Activated naive CD8-positive, alpha-beta T cell treated with anti-CD3 and anti-CD28 coated beads for 36 hours (primary cell): ENCODE measurements around the gene CAND1. TPM values are rescaled to one million over a fixed set of nuclear protein-coding genes. Genes with fewer than 3 reads are reported as not detected.
A peak's percentile ranks its signal among the peaks of the same experiment; 100 is the strongest.
"Not testable (repeated sequence)": the region's sequence is repeated elsewhere in the genome, so short reads cannot be mapped to it uniquely, and the experiment has no call there.

Experiments used
- DNase-seq: peaks from one replicate; pipeline ENCODE4 v3.0.0; 2021
- H3K27ac Mint-ChIP-seq: one replicate; pipeline ENCODE4 v1.8.0; 2022; ENCODE audit warnings: mild to moderate bottlenecking, moderate library complexity, mixed read lengths
- H3K27me3 Mint-ChIP-seq: one replicate; pipeline ENCODE4 v1.8.0; 2022; ENCODE audit warnings: mild to moderate bottlenecking, mixed read lengths
- H3K36me3 Mint-ChIP-seq: one replicate; pipeline ENCODE4 v1.8.0; 2021; ENCODE audit warnings: mild to moderate bottlenecking, mixed read lengths
- H3K4me1 Mint-ChIP-seq: one replicate; pipeline ENCODE4 v1.8.0; 2021; ENCODE audit warnings: mixed read lengths
- H3K4me3 Mint-ChIP-seq: one replicate; pipeline ENCODE4 v1.8.0; 2022; ENCODE audit warnings: mild to moderate bottlenecking, moderate library complexity, mixed read lengths
- H3K9me3 Mint-ChIP-seq: one replicate; pipeline ENCODE4 v1.8.0; 2022; ENCODE audit warnings: mixed read lengths
- total RNA-seq, 2 experiments: library from RNA; stranded (reverse); gene quantifications; one replicate each; pipeline ENCODE4 v1.2.3, GENCODE V29; 2021

The CAND1 gene
- total RNA-seq, 2 experiments from 2014 or later: 234 to 246 TPM

DNA sequence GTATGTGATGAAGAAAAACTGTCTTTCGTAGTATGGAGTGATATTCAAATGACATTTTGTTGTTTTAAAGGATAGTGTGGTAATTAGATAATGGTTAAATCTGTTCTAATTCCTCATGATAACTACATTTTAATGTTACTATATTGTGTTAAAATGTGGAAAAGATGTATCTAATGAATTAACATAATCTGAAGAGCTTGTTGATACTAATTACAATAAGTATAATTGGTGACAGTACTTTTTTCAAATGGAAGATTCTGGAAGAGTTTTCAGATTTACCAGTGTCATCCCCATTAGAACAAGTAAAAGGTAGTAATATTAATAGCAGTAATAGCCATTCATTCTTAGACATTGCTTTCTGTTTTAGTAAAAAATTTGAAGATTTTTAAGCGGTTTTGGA is 37.6 kb downstream of the CAND1 start:
- no peaks in the 10 kb centered on the region for H3K27me3 Mint-ChIP-seq
- H3K9me3 Mint-ChIP-seq: no peaks in the 10 kb centered on the region
- H3K4me3 Mint-ChIP-seq: no peak overlapping the region
- DNase-seq: no peak
- peaks cover 60% of the 10 kb centered on the region for H3K36me3 Mint-ChIP-seq
- H3K27ac Mint-ChIP-seq: no peak overlapping the region
- peaks cover 1% of the 10 kb centered on the region for H3K4me1 Mint-ChIP-seq

- DNase-seq: no peak
- no peaks in the 10 kb centered on the region for H3K27me3 Mint-ChIP-seq
- no peaks in the 10 kb centered on the region for H3K9me3 Mint-ChIP-seq
- peaks cover 52% of the 10 kb centered on the region for H3K36me3 Mint-ChIP-seq
- H3K27ac Mint-ChIP-seq: no peak overlapping the region
- H3K4me1 Mint-ChIP-seq: peaks cover 9% of the 10 kb centered on the region
- no peak overlapping the region for H3K4me3 Mint-ChIP-seq
Observed at GRCh38 chr12:67315661-67316060, 46.5 kb downstream of the CAND1 start.

- H3K27me3 Mint-ChIP-seq: no peaks in the 10 kb centered on the region
Observed at GRCh38 chr12:67318786-67319185, 49.6 kb downstream of the CAND1 start.

DNA sequence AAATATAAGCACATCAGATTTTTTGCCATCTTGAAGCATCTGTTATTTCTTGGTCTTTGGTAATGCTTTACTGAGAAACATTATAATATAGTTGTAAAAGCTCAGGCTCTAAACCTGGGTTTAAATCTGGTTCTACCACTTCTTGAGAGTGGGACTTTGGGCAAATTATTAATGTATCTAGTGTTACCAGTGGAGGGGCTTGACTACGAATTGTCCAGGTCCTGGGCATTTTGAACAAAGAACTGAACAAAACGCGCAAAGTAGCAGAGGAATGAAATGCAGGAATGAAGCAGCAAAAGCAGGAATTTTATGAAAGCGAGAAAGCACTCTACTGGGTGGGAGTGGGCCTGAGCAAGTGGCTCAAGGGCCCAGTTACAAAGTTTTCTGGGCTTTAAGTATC is 50.8 kb downstream of the CAND1 start:
- Mint-ChIP-seq H3K36me3 (peaks cover 52% of the 10 kb centered on the region), H3K4me3 (no peak overlapping the region), H3K4me1 (peaks cover 15% of the 10 kb centered on the region), H3K27ac (no peak overlapping the region), H3K27me3 (no peaks in the 10 kb centered on the region), H3K9me3 (peaks cover 4% of the 10 kb centered on the region)
- no peak for DNase-seq

More at GRCh38 chr12:67318786-67319185, 49.6 kb downstream of the CAND1 start:
- Mint-ChIP-seq H3K9me3 (peaks cover 4% of the 10 kb centered on the region), H3K4me3 (no peak overlapping the region), H3K27ac (no peak overlapping the region), H3K4me1 (peaks cover 15% of the 10 kb centered on the region), H3K36me3 (peaks cover 60% of the 10 kb centered on the region)
- DNase-seq: no peak

DNA sequence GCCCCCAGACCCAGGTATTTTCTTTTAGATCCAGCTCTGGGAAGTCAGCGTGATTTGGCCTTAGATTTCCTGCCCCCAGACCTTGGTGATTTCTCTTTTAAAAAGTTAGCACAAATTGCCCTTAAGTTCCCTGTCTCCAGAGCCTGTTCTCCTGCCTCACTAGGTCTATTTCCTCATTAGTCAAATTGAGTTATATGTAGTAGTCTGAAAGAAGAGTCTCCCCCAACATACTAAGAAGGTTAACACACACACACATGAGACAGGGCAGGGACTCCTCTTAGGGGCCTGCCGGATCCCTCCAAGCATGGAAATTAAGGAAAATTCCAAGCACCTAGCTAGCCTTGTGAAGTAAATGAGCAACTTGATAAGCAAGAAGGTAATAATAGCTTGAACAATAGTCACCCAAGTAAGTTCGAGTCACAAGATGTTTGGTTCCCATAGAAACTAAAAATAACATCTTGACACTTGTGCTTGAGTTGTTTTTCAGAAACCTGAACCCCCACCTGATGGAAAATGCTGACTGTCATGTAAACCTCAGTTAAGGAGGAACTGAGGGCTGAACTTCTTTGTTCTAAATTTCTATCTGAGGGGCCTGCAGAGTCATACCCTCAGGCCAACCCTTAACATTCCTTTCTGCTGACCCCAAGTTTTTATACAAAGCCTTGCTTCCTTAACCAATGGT is 51.6 kb downstream of the CAND1 start:
- DNase-seq: no peak
- peaks cover 51% of the 10 kb centered on the region for H3K36me3 Mint-ChIP-seq
- H3K4me3 Mint-ChIP-seq: no peak overlapping the region
- H3K27me3 Mint-ChIP-seq: no peaks in the 10 kb centered on the region
- peaks cover 15% of the 10 kb centered on the region for H3K4me1 Mint-ChIP-seq
- peak overlapping the region; percentile 26 for H3K27ac Mint-ChIP-seq
- H3K9me3 Mint-ChIP-seq: peaks cover 4% of the 10 kb centered on the region

DNA sequence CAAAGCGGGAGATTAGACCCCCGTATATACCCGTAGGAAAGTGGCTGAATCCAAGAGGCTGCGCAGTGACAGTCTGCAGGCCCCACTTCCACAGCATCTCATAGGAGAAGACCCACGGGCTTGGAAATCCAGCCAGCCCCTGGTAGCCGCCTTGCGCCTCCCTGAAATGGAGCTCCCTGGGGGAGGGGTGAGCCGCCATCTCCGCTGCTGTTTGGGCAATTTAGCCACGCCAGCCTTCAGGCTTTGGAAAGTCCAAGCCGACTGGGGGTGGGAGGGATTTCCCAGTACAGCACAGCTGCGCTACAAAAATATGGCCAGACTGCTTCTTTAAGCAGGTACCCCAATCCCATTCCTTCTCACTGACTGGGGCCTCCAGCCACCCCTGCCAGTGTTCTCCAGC is 53.4 kb downstream of the CAND1 start:
- Mint-ChIP-seq H3K36me3 (peaks cover 42% of the 10 kb centered on the region), H3K27me3 (no peaks in the 10 kb centered on the region), H3K27ac (no peak overlapping the region), H3K4me3 (no peak overlapping the region), H3K4me1 (peaks cover 15% of the 10 kb centered on the region), H3K9me3 (peaks cover 4% of the 10 kb centered on the region)
- no peak for DNase-seq

GRCh38 chr12:67323007-67323406 is 53.8 kb downstream of the CAND1 start:
- Mint-ChIP-seq H3K4me1 (peaks cover 15% of the 10 kb centered on the region), H3K36me3 (peaks cover 38% of the 10 kb centered on the region), H3K27me3 (no peaks in the 10 kb centered on the region), H3K4me3 (no peak overlapping the region), H3K9me3 (peaks cover 4% of the 10 kb centered on the region), H3K27ac (no peak overlapping the region)
- DNase-seq: no peak

DNA sequence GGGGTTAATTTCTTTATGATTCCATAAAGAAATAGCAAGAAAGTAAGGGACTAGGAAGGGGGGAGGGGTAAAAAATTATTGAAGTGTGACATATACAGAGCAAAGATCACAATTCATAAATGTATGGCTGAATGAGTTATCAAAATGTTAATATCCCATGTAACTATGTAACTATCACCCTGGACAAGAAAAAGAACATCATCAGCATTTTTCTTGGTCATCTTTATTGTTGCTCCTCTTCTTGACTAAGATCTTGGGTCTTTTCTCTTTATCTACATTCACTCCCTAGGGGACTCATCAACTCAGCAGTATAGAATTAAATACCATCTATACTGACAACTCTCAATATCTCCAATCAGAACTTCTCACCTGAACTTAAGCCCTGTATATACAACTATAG is 57.5 kb downstream of the CAND1 start:
- Mint-ChIP-seq H3K9me3 (peaks cover 6% of the 10 kb centered on the region), H3K4me1 (peaks cover 2% of the 10 kb centered on the region), H3K27ac (no peak overlapping the region), H3K36me3 (peaks cover 15% of the 10 kb centered on the region), H3K27me3 (no peaks in the 10 kb centered on the region), H3K4me3 (no peak overlapping the region)
- DNase-seq: no peak

DNA sequence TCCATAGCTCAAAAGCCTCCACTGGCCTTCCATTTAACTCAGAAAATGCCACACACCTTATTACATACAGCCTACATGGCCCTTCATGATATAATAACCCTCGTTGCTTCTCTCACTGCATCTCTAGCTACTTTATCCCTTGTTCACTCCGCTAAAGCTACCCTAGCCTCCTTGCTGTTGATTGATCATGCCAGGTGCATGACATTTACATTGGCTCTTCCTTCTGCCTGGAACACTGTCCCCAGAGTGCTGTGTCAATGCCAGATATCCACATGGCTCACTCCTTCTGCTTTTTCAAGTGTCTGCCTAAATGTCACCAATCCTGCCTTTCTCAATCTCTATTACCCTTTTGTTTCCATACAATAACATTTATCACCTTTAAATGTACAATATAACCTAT is 58.3 kb downstream of the CAND1 start:
- no peak for DNase-seq
- Mint-ChIP-seq H3K4me1 (peaks cover 2% of the 10 kb centered on the region), H3K4me3 (no peak overlapping the region), H3K9me3 (peaks cover 2% of the 10 kb centered on the region), H3K27me3 (no peaks in the 10 kb centered on the region), H3K36me3 (peaks cover 9% of the 10 kb centered on the region), H3K27ac (no peak overlapping the region)

- no peak overlapping the region for H3K4me3 Mint-ChIP-seq
- no peak for DNase-seq
- H3K27ac Mint-ChIP-seq: no peak overlapping the region
- H3K36me3 Mint-ChIP-seq: peaks cover 12% of the 10 kb centered on the region
- H3K27me3 Mint-ChIP-seq: no peaks in the 10 kb centered on the region
- H3K9me3 Mint-ChIP-seq: peaks cover 6% of the 10 kb centered on the region
- H3K4me1 Mint-ChIP-seq: peaks cover 2% of the 10 kb centered on the region
Observed at GRCh38 chr12:67331123-67331522, 62.0 kb downstream of the CAND1 start.

- peaks cover 6% of the 10 kb centered on the region for H3K9me3 Mint-ChIP-seq
- no peak for DNase-seq
- no peak overlapping the region for H3K4me3 Mint-ChIP-seq
- no peak overlapping the region for H3K27ac Mint-ChIP-seq
- peaks cover 14% of the 10 kb centered on the region for H3K36me3 Mint-ChIP-seq
- H3K4me1 Mint-ChIP-seq: peaks cover 2% of the 10 kb centered on the region
- H3K27me3 Mint-ChIP-seq: no peaks in the 10 kb centered on the region
Observed at GRCh38 chr12:67331828-67332227, 62.7 kb downstream of the CAND1 start.

DNA sequence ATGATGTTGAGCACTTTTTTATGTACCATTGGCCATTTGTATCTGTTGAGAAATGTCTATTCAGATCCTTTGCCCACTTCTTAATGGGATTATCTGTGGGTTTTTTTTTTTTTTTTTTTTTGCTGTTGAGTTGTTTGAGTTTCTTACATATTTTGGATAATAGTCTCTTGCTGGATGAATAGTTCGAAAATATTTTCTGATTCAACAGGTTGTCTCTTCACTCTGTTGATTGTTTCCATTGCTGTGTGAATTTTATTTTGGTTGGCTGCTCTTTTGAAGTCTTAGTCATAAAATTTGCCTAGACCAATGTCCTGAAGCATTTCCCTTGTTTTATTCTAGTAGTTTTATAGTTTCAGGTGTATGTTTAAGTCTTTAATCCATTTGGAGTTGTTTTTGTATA is 64.5 kb downstream of the CAND1 start:
- peaks cover 16% of the 10 kb centered on the region for H3K9me3 Mint-ChIP-seq
- DNase-seq: no peak
- H3K4me3 Mint-ChIP-seq: no peak overlapping the region
- no peaks in the 10 kb centered on the region for H3K27me3 Mint-ChIP-seq
- no peak overlapping the region for H3K27ac Mint-ChIP-seq
- peaks cover 2% of the 10 kb centered on the region for H3K4me1 Mint-ChIP-seq
- peaks cover 24% of the 10 kb centered on the region for H3K36me3 Mint-ChIP-seq

DNA sequence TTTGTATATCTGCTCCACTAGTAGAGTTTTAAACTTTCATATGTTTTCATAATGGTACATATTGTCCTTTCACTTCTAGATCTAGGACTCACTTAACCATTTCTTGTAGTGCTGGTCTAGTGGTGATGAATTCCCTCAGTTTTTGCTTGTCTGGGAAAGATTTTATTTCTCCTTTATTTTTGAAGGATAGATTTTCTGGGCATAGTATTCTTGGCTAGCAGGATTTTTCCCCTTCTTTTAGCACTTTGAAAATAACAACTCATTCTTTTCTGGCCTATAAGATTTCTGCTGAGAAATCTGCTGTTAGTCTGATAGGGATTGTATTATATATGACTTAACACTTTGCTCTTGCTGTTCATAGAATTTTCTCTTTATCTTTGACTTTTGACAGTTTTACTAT is 69.3 kb downstream of the CAND1 start:
- peaks cover 32% of the 10 kb centered on the region for H3K9me3 Mint-ChIP-seq
- no peak for DNase-seq

DNA sequence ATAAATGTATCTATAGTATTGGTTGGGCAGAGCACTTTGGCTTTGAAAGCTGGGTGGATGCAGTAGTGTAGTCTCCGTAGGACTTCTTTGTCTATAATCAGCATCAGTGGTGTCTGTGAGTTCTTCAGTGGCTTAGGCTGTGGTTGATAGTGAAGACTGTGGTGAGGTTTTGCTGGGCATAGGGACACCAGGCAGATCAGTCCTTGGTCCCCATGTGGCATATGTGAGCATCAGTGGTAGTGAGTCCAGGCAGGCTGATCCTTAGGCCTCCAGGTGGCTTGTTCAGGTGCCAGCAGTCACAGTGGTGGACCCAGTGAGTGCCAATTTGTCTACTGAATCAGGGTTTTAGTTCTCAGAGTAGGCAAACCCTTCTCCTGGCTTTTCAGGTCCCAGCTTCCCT is 70.4 kb downstream of the CAND1 start:
- Mint-ChIP-seq H3K9me3 (peaks cover 30% of the 10 kb centered on the region), H3K4me1 (no peaks in the 10 kb centered on the region), H3K36me3 (peaks cover 39% of the 10 kb centered on the region), H3K27ac (no peak overlapping the region), H3K27me3 (no peaks in the 10 kb centered on the region), H3K4me3 (no peak overlapping the region)
- no peak for DNase-seq

More for the DNA sequence above, 69.3 kb downstream of the CAND1 start:
- Mint-ChIP-seq H3K27me3 (no peaks in the 10 kb centered on the region), H3K4me1 (no peaks in the 10 kb centered on the region), H3K4me3 (no peak overlapping the region), H3K27ac (no peak overlapping the region), H3K36me3 (peaks cover 43% of the 10 kb centered on the region)

DNA sequence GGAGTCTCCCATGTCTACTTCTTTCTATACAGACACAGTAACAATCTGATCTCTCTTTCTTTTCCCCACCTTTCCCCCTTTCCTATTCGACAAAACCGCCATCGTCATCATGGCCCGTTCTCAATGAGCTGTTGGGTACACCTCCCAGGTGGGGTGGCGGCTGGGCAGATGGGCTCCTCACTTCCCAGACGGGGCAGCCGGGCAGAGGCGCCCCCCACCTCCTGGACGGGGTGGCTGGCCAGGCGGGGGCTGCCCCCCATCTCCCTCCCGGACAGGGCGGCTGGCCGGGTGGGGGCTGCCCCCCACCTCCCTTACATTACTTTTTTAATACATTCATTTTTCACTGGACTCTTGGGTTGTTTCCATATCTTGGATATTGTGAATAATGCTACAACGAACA is 71.9 kb downstream of the CAND1 start:
- Mint-ChIP-seq H3K36me3 (peaks cover 36% of the 10 kb centered on the region), H3K9me3 (peaks cover 29% of the 10 kb centered on the region)
- H3K27ac Mint-ChIP-seq, DNase-seq, H3K4me3 Mint-ChIP-seq, H3K4me1 Mint-ChIP-seq, H3K27me3 Mint-ChIP-seq: not testable (repeated sequence)

DNA sequence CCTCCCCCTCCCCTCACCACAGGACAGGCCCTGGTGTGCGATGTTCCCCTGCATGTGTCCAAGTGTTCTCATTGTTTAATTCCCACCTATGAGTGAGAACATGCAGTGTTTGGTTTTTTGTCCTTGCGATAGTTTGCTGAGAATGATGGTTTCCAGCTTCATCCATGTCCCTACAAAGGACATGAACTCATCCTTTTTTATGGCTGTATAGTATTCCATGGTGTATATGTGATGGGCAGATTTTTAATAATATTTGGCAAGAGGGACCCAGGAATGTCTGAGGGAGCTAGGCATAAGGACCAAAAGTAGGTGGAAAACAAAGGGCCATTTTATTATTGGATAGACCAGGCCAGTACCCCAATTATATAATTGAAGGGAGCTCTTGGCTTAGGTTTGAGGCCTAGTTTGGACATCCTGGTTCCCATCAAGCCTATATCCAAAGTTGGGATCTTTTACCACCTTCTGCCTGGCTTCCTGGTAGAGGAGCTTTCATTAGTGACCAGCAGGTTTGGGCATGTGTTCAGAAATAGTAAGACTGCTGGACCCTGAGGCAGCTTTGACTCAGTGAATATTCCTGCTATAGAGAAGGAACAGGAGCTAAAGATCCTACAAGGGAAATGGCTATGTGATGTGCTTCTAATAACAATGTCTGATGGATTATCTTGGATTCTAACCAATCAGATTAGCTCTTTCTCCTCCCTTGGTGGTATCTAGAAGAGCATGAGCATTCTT is 76.0 kb downstream of the CAND1 start:
- Mint-ChIP-seq H3K9me3 (peaks cover 14% of the 10 kb centered on the region), H3K4me3 (no peak overlapping the region), H3K27ac (no peak overlapping the region), H3K27me3 (no peaks in the 10 kb centered on the region), H3K4me1 (no peaks in the 10 kb centered on the region), H3K36me3 (peaks cover 27% of the 10 kb centered on the region)
- no peak for DNase-seq
